ENCODE results near the gene NRP1. TPM values are rescaled to one million over a fixed set of nuclear protein-coding genes. Genes with fewer than 3 reads are reported as not detected.
A peak's percentile ranks its signal among the peaks of the same experiment; 100 is the strongest.
"Not testable (repeated sequence)": the region's sequence is repeated elsewhere in the genome, so short reads cannot be mapped to it uniquely, and the experiment has no call there.

Gene NRP1
- total RNA-seq (100 to 1,000 TPM in 1 of 7 donors, 10 to 100 TPM in 6; 39.6 to 109 (median 67.2) TPM), polyA plus RNA-seq (100 to 1,000 TPM in 1 of 2 donors, 10 to 100 TPM in 1; 56.2 to 134 TPM)
- long read RNA-seq, donor 1, full-length matches to known transcripts, result 13 of 58 reads
- long read RNA-seq, donor 1, partial matches to known transcripts, result 28 of 58 reads
- long read RNA-seq, donor 1, other reads (novel, unspliced or antisense), result 17 of 58 reads
- long read RNA-seq, donor 2, full-length matches to known transcripts, result 14 of 45 reads
- long read RNA-seq, donor 2, partial matches to known transcripts, result 31 of 45 reads
- long read RNA-seq, donor 2, other reads (novel, unspliced or antisense), result 0 of 45 reads
- long read RNA-seq, donor 3, full-length matches to known transcripts, result 35 of 82 reads
- long read RNA-seq, donor 3, partial matches to known transcripts, result 23 of 82 reads
- long read RNA-seq, donor 3, other reads (novel, unspliced or antisense), result 24 of 82 reads

DNA sequence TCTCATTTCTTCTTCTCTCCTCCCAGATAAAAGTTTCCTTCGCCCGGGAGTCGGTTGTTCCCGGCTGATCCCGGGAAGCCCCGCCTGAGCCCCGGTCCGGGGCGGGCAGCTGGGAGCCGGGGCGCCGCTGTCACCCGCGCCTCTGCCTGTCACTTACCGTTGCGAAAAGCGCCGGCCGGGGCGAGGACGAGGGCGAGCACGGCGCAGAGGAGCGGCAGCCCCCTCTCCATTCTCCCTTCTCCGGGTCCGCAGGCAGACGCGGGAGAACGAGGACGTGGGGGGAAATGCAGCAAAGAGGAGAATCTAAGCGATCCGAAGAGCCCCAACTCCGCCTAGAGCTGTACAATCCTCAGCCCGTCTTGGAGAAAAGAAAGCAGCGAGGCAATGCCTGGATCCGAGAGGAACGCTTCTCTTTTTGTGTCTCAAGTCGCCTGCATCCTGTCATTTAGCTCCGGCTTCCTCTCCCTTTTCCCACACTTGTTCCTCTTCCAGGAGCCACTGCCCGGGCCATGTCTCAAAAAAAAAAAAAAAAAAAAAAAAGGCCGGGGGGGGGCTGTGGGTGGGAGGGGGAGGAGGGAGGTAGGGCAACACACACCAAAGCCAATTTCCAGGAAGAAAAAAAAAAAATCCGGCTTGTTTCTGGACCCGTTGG is at the start of gene NRP1:
Gene NRP1 (minus strand): TSS at position 515 of the 652 bp plus-strand sequence. CDS start 285 bp downstream, at position 230.
- peak; percentile 25 to 59 (median 45) for DNase-seq
- no peak for TF ChIP-seq POLR2A (IDR thresholded peaks at IDR 0.05)
- no peak for TF ChIP-seq EP300 (IDR thresholded peaks at IDR 0.05)
- TF ChIP-seq, protein P1, sequence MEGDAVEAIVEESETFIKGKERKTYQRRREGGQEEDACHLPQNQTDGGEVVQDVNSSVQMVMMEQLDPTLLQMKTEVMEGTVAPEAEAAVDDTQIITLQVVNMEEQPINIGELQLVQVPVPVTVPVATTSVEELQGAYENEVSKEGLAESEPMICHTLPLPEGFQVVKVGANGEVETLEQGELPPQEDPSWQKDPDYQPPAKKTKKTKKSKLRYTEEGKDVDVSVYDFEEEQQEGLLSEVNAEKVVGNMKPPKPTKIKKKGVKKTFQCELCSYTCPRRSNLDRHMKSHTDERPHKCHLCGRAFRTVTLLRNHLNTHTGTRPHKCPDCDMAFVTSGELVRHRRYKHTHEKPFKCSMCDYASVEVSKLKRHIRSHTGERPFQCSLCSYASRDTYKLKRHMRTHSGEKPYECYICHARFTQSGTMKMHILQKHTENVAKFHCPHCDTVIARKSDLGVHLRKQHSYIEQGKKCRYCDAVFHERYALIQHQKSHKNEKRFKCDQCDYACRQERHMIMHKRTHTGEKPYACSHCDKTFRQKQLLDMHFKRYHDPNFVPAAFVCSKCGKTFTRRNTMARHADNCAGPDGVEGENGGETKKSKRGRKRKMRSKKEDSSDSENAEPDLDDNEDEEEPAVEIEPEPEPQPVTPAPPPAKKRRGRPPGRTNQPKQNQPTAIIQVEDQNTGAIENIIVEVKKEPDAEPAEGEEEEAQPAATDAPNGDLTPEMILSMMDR (IDR thresholded peaks at IDR 0.05), result no peak
- Histone ChIP-seq H3K4me3 (peak within 1 kb of the TSS; percentile 69), H3K27ac (peak within 1 kb of the TSS; percentile 87 to 93), H3K4me1 (ENCODE audit: insufficient read depth) (peaks cover 2% of the 10 kb centered on the region), H3K9me3 (no peaks in the 10 kb centered on the region), H3K27me3 (no peaks in the 10 kb centered on the region), H3K36me3 (no peaks in the 10 kb centered on the region)
- intact Hi-C loops (cut with DNase I), result loop anchor here in 3 of 4 donors (5.0 to 10.0 kb wide), 4 partner anchors 142 to 1303 kb away; no protein-coding TSS in a partner anchor
- 0% methylated on average over 41 to 44 of the region's 44 CpGs for WGBS, 3 donors

DNA sequence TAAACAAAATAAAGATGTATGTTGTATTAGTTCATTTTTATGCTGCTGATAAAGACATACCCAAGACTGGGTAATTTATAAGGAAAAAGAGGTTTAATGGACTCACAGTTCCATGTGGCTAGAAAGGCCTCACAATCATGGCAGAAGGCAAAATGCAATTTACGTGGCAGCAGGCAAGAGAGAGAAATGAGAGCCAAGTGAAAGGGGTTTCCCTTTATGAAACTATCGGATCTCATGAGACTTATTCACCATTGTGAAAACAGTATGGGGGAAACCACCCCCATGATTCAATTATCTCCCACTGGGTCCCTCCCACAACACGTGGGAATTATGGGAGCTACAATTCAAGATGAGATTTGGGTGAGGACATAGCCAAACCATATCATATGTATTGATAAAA is 49.7 kb upstream of the NRP1 start:
- H3K4me1 ChIP-seq (ENCODE audit: insufficient read depth); H3K27ac ChIP-seq; H3K27me3 ChIP-seq; DNase-seq; H3K36me3 ChIP-seq; H3K4me3 ChIP-seq; H3K9me3 ChIP-seq; intact Hi-C loops (cut with DNase I): not testable (repeated sequence)
- 89 to 94% (median 92%) methylated on average over 3 of the region's 3 CpGs for WGBS, 3 donors

DNA sequence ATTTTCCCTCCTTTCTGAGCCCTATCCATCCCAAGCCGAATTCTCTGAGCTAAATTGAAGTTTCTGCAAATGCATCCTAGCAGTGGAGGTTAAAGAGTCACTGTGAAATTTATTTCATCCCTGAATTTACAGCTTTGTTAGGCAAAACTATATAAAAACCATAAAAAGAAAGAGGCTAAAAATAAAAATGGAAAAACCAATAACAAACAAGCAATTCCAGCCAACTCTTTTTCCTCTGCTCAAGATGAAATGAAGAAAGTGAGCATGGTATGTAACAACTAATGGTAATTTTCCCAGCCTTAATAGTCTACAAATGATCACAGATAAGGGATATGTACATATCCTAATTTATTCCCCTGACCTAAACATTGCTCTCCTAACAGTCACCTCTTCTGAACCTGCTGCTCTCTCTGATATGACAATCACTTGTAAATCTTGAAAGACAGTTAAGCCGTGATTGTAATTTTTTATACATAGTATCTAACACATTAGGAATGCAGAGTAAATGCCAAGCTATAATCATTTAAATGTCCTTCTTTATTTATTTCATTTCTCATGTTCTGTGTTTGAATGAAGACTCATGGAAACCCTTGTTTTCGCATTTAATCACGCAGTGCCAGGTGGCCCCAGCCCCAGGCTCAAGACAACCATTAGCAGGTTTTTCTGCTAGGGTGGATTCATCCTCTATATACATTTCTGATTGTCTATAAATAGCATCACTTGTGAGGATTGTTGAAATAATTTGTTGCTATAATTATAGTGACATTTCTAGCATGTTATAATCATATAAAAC is 48.6 kb upstream of the NRP1 start:
- TF ChIP-seq, protein P1 (IDR thresholded peaks at IDR 0.05), result no peak
- TF ChIP-seq POLR2A (IDR thresholded peaks at IDR 0.05) (no peak), EP300 (IDR thresholded peaks at IDR 0.05) (no peak)

DNA sequence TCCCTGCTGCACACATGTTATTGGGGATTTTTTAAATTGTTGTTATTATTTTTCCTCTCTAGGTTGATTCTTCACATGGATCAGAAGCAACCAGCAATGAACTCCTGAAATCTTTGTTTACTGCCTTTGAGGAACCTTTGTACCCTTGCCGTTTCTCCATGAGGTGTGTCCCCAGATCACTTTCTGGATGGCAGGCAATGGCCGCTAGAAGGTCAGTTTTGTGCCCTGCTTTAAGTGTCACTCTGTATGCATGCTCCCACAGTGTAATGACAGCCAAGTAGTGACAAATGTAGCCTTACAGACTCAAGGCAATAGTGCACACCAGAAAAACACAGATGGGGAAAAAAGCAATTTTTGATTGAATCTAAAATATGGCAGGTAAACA is 47.7 kb upstream of the NRP1 start:
- TF ChIP-seq, protein P1 (IDR thresholded peaks at IDR 0.05), result no peak
- no peak for TF ChIP-seq POLR2A (IDR thresholded peaks at IDR 0.05)
- TF ChIP-seq EP300 (IDR thresholded peaks at IDR 0.05), result no peak
- no peaks in the 10 kb centered on the region for H3K36me3 ChIP-seq
- intact Hi-C loops (cut with DNase I), result no loop called here
- peaks cover 5% of the 10 kb centered on the region for H3K4me1 ChIP-seq (ENCODE audit: insufficient read depth)
- 28 to 39% (median 38%) methylated on average over 2 of the region's 2 CpGs for WGBS, 3 donors
- no peaks in the 10 kb centered on the region for H3K9me3 ChIP-seq
- no peak overlapping the region for H3K4me3 ChIP-seq
- H3K27me3 ChIP-seq, result no peaks in the 10 kb centered on the region
- H3K27ac ChIP-seq, result no peak overlapping the region
- DNase-seq, result no peak

More for the DNA sequence above, 48.6 kb upstream of the NRP1 start:
- Histone ChIP-seq H3K4me1 (ENCODE audit: insufficient read depth) (peaks cover 5% of the 10 kb centered on the region), H3K9me3 (no peaks in the 10 kb centered on the region), H3K36me3 (no peaks in the 10 kb centered on the region), H3K27me3 (no peaks in the 10 kb centered on the region), H3K4me3 (no peak overlapping the region), H3K27ac (no peak overlapping the region)
- DNase-seq, result no peak
- WGBS, 3 donors, result 83 to 88% (median 86%) methylated on average over 3 of the region's 4 CpGs
- intact Hi-C loops (cut with DNase I), result no loop called here
